GM18502 (cell line): ENCODE data around the gene SETD1A.

Experiments used
- ATAC-seq: cut with Tn5 transposase; IDR thresholded peaks from one replicate; pipeline ENCODE4 v1.9.1; 2021; ENCODE audit warnings: mild to moderate bottlenecking; ENCODE audit not compliant: unreplicated experiment, poor library complexity

Gene SETD1A

DNA sequence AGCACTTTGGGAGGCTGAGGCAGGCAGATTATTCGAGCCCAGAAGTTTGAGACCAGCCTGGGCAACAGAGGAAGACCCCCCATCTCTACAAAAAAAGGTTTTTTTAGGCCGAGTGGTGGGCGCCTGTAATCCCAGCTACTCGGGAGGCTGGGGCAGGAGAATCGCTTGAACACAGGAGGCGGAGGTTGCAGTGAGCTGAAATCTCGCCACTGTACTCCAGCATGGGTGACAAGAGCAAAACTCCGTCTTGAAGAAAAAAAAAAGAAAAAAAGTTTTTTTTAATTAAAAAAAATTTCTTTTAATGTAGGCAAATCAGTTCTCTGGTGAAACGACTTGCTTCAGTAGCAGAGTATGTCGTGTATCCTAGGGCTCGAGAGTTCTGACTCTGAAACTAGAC lies 38.4 kb downstream of the SETD1A start:
- no peak for ATAC-seq

DNA sequence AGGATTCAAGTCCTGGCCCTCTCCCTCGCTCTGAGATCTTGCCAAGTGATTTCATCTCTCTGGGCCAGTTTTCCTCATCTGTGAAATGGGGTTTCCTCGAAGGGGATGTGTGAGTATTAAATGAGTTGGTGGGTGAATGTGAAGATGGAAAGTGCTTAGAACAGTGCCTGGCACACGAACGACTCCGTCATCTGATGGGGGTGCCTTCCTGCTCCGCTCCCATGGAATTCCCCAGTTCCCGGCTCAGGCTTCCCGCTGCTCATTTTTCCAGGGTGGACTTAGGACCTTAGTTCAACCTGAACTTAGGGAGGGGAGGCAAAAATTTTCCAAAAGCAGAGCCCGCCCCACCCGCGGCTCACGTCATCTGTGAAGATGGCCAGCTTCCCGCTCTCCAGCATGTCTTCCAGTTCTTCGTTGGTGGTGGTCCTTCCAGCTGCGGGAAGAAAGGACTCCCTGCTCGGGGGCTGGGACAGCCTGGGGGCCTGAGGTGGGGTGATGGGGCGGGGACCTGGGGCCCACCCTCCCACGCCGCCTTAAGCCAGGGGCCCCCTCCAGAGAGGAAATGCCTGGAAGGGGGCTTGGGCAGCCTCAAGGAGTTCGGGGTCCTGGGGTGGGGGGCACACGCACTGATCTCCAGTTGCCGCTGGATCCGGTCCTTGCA lies 38.9 kb downstream of the SETD1A start:
- ATAC-seq = peak; percentile 2

DNA sequence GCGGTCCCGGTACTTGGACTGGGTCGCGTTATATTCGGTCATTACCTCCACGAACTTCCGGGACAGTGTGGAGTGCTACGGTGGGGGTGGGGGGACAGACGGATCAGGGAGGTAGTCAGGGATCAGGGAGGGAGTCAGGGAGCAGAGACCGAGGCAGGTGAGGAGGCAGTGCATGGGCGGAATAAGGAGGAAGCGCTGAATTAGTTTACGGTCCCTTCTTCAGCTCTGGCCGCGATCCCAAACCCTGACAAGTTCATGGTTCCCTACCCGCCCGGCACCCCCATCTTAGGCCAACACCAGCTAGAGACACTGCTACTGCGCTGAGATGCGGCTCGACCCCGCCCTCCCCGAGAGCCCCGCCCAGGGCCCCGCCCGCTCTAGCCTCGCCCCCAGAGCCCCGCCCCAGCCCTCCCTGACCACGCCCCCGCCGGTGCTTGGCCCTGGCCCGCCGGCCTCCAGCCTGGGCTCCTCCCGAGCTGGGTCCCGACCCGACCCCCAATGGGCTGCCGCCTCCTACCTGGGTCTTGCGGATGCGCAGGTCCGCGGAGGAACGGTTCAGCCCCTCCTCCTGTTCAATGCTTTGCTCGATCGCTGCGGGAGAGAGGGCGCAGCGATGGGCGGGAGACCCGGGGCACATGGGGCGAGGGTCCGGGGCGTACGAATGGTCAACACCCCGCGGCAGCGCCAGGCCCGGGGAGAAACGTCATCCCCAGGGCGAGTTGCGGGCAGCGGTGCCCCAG lies 39.6 kb downstream of the SETD1A start:
- peak; percentile 80 for ATAC-seq

DNA sequence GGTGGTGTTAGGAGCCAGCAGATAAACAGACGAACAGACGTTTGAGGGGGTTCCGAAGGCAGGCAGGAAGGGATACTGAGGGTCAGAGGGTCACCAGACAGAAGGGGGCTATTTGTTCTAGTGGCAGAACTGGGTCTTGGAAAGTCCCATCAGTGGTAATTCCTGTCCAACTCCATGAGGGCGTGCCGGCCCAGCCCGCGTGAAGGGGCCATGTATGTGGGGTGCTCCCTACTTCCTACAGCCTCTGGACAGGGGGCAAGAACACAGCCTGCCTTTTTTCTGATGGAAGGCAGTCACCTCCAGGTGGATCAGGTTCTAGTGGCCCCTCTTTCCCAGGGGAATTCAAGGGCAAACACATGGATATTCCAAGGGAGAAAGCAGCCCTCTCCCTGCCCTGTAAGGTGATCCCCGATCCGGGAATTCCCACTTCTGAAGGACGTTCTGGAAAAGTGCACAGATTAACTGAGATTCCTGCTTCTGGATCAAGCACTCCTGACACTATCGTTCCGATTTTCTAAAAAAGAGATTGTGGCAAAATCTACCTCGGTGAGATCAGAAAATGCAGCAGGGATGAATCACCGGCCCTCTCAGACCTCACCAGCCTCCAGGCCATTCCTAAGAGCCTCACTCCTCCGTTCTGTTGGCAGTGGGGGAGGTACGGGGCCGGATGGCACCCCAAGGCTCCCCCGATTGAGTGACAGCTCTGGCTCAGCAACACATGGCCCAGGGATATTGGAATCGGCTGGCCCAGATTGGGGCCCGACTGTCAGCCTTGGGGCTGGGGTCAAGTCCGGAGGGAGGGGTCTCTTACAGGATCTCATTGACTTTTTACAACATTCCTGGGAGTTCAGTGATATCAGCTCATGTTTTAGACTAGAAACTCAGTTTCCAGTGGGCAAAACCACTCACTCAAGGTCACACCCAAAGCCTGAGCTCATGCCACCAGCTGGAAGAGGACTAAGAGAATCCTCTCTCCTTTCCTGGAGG lies 40.5 kb downstream of the SETD1A start:
- no peak for ATAC-seq

DNA sequence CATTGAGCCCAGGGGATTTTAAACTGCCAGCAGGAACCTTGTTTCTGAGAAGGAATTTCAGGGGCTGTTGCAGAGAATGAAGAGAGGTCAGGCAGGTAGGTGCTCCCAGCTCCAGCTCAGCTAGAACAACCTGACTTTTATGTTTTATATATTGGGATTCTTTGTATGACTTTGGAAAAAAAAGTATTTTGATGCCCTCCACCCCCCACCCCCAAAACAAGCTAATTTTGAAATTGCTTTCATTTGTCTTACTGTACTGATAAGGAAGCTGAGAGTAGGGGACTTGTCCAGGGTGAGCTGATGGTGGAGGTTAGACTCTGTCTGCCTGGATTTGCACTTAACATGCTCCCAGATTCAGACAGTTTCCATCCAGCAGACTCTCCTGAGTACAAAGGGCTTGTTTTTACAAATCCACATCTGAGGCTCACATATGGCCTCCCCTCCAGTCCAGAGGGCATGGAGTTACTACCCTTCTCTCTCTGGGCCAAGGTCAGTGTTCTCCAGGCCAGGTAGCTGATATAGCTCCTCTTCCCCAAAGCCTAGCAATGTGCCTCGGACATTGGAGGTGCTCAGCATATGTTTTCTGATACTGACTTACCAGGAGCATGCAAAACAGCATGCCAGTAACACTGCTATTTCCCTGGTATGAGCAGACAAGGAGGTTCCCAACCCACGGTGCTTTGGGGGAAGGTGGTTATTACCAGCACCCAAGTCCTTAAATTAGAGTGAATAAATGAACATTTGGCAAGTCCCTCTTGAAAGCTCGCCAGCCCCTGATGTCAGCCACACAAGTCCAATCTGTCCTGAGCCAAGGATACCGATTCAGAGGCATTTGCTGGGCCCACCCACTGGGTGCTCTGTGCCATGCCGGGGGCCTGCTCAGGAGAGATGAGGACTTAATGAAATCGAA lies 41.6 kb downstream of the SETD1A start:
- ATAC-seq = no peak

- ATAC-seq = no peak
Measured at GRCh38 chr16:31000671-31001382, 43.3 kb downstream of the SETD1A start.

- no peak for ATAC-seq
Measured at GRCh38 chr16:31001507-31002249, 44.1 kb downstream of the SETD1A start.

DNA sequence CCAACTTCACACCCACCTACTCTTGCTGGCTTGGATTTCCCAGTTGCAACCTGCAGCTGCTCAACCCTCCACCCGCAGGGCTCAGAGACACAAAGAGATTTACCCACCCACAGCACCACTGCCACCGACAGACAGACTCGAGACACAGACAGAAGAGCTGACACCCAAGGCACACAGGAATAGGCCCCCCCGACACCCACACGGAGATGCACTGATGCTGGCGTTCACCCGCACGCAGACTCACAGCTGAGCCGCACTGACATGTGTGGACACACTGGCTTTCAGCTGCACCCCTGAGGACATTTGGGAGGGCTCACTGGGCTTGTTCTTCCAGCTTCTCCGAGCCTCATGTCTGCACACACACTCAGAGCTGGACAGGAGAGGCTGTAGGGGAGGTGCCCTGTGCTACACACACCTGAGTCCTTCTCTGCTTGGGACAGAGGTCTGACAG lies 44.7 kb downstream of the SETD1A start:
- ATAC-seq = no peak

DNA sequence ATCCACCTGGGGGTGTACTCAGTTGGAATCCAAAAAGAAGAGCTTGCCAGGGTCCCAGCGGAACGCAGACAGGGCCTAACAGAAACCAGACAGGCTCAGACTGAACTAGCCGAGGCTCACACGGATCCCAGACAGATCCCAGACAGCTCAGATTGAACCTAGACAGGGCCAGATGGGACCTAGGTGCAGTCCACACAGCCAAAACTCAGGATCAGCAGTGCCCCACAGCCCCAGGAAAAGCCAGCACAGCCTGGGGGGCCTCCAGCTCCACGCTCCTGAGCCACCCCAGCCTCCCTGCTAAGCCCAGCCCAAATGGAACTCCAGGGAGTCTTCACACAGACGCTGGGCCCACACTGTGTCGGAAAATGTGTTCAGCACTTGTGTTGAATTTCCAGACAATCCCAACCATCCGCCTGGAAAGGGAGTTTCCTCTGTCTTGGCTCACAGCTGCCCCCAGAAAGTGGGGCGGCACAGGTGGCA lies 45.3 kb downstream of the SETD1A start:
- no peak for ATAC-seq

GRCh38 chr16:31003744-31004143 lies 46.2 kb downstream of the SETD1A start:
- no peak for ATAC-seq

GRCh38 chr16:31004658-31005057 lies 47.1 kb downstream of the SETD1A start:
- no peak for ATAC-seq

DNA sequence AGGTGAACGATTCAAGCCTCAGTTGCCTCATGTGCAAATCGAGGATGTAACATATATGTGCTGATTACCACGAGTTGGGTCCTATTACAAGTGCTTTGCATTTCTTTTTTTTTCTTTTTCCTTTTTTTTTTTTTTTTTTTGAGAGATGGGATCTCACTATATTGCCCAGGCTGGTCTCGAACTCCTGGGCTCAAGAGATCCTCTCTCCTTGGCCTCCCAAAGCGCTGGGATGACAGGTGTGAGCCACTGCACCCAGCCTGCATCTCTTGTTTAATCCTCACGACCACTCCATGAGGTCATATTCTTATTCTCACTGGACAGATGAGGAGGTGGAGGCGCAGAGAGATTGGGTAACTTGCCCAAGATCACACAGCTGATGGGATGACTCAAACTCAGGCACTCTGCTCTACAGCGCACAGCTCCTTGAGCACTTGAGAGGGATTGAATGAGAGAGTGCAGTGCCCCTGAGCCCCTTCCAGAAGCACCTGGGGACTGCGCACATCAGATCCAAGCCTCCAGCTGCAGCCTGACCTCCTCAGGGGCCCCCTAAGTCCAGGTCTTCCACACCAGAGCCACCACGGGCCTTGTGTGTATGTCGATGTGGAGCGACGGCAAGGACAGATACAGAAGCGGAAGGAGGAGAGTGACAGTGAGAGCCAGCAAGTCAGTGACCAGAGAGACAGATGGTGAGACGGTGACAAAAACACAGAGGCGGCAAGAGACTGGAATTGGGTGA lies 48.0 kb downstream of the SETD1A start:
- ATAC-seq = no peak

GRCh38 chr16:31006086-31006385 lies 48.5 kb downstream of the SETD1A start:
- no peak for ATAC-seq

- ATAC-seq = no peak
Measured at GRCh38 chr16:31006589-31006988, 49.0 kb downstream of the SETD1A start.

- no peak for ATAC-seq
Measured at GRCh38 chr16:31007684-31008083, 50.1 kb downstream of the SETD1A start.

DNA sequence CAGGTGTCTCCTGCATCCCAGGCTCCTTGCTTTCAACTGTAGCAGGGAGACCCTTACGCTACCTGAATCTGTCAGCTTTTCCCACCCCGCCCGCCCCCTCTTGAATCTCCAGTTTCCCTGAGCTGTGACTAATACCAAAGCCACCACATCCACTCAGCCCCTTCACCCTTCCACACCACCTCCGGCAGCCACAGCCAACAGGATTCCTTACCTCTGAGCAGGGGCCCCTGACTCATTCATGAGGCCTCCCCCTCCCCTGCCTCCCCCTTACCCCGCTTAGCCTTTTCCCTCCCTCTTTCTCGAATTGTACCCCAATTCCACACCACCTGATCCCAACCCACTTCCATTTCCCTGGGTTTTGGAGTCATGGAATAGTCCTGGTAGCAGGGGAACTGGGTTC lies 50.6 kb downstream of the SETD1A start:
- ATAC-seq = no peak

DNA sequence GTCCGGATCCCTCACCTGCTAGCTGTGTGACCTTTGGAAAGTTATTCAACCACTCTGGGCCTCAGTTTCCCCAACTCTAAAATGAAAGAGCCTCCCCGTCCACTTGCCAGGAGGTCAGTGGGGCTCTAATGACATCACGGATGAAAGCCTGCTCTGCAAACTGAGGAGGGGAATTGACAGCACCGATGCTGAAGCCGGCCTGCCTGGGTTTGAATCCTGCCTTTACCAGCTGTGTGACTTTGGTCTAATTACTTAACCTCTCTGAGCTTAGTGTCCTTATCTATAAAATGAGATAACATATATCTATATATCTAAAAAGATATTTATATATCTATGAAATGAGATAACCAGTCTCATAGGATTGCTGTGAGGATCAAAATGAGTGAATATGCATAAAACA lies 51.0 kb downstream of the SETD1A start:
- ATAC-seq = no peak

- no peak for ATAC-seq
Measured at GRCh38 chr16:31009120-31009519, 51.6 kb downstream of the SETD1A start.
